Stimulated activated CD4-positive, alpha-beta T cell treated with anti-CD3 and anti-CD28 coated beads, Interleukin-12 subunit alpha, Interleukin-12 subunit beta, amount 100 ng/mL, for 48 hours (primary cell): Measurements from ENCODE around the gene AUTS2.

ENCODE experiments used
- DNase-seq, 3 donors: peaks; one replicate each; pipeline ENCODE4 v3.0.0-alpha.2; 2020; ENCODE audit warnings: low read depth in 2 of 3, low spot score in 1 of 3

The AUTS2 gene

DNA sequence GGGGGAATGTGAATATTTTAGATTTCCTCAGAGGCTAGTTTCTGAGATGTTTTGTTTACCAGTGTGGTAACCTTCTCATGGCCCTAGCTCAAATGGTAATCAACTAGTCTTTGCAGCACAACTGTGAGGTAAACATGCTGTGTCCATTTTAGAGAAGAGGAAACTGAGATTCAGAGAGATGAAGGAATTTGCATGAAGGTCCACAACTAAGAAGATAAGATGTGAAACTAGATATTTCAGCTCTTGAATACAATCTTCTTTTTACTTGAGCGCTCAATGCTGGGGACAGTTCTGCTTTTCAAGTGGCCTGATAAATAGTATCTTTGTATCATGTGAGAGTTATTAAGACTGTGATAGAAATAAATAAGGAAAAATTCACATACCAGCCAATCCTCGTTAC lies 245.4 kb downstream of the AUTS2 start:
- no peak for DNase-seq

GRCh38 chr7:69844264-69844868 lies 246.1 kb downstream of the AUTS2 start:
- no peak for DNase-seq

DNA sequence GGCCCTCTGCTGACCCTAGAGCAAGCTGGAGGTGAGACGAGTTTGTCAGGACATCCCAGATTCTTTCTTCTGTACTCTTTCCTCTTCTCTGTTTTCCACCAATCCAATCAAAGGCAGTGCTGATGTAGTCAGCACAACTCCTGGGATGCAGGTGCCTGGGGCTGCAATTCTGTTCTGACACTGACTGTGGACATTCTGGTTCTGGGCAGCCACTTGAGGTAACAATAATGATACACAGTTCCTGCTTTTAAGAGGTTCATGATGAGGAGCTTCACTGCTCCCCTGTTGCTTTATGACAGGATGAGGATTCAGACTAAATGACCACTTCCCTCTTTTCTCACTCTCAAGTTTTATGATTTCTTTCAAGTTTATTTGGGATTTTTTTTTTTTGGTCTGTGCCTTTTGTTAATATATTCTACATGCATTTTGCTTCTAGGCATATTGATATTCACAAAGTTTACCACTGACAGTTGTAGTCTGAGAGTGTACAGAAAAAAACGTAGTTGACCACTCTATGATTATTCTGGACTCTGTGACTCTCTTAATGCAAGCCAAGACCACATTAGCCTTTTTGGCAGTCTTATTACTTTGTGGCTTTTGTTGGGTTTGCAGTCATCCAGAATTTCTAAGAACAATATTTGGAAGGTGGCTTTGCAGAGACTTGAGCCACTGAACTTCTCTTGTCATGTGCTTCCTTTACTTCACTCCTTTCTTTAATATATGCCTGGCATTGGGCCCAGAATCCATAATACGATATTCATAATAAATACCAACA lies 247.6 kb downstream of the AUTS2 start:
- no peak for DNase-seq

- no peak for DNase-seq
Observed at GRCh38 chr7:69847921-69848612, 249.8 kb downstream of the AUTS2 start.

- DNase-seq = no peak
Observed at GRCh38 chr7:69849268-69849667, 251.0 kb downstream of the AUTS2 start.

DNA sequence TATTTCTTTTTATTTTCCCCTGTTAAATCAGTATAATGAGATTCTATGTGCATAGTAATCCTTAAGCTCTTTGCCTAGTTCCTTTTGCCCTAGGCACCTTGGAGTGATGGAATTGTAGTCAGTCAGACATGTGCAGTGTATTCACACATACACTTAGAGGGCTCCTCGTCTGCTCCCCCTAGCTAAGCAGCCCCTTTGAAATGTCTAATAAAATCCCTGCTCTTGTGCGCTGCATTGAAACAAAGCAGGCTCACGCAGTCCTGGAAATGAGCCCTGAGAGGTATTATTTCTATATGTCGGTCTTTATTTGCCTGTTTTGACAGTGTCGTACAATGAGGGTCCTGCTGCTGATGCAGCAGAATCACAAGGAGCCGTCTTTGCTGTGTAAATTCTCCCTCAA lies 258.7 kb downstream of the AUTS2 start:
- no peak for DNase-seq

DNA sequence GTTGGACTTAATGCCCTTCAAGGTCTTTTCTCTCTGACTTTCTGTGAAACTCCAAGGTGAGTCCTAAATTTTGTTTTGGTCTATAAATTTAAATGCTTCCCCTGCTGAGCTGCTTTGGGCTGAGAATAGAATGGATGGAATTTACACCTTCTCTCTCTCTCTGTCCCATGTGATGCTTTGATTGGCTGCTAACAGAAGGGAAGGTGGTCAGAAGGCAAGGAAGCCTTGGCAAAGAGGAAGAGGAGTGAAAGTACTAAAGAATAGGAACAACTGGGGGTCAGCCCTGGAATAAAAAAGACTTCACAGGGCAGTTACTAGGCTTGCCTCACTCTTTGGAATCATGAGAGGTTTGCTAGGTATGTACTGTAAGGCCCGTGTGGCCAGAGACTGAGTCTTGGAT lies 260.2 kb downstream of the AUTS2 start:
- DNase-seq = no peak

DNA sequence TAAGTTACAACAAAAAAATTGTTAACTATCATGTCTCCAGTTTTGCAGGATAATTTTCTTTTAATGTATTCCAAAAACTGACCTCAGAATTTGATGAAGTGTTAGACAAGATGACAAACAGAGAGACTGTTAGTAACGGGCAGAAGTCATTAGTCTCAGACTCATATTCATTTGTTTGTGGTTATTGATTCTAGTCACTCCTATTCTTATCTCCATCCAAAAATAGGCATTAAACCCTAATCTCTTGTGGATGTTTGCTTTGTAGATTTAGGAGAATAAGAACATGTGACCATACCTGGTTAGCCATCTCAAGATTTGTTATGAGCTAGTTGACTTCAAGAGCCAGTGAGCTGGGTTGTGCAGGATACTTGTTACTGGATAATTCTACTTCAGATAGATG lies 261.1 kb downstream of the AUTS2 start:
- no peak for DNase-seq

DNA sequence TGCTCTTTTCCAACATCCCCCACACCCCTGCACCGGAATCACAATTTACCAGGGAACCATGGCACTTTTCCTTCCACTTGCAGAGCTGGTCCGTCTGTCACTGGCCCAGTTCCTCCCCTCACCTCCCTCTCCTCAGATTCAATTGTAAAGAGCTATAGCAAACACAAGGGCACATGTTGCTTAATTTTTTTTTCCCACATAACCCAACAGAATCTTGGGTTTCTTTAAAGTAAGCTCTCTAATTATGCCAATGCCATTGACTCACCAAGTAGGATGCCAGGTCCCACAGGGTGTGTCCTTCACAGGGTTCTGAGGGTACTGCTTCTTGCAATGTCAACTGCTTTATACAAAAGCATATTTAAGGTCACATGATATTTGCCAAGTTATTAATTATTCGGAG lies 262.2 kb downstream of the AUTS2 start:
- DNase-seq = no peak

- DNase-seq = no peak
Observed at GRCh38 chr7:69860941-69861622, 262.8 kb downstream of the AUTS2 start.

- no peak for DNase-seq
Observed at GRCh38 chr7:69862413-69863064, 264.3 kb downstream of the AUTS2 start.

- DNase-seq = no peak
Observed at GRCh38 chr7:69864274-69864673, 266.0 kb downstream of the AUTS2 start.

DNA sequence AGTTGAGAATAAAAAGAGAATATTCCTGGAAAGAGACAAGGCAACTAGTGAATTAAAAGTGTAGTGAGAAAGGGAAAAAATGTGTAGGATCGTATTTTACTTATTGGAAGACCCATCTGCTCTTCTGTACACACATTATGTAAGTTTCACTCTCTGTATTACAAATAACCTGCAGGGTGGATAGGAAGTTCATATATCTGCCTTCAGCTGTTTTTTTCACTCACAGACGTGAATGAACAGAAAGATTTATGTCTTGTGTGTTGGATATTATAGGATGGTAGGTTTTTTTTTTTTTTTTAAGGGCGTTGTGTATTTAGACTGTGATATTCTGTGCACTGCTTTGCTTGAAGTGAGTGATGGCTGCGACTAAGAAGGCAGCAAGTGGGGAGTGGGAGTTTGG lies 266.5 kb downstream of the AUTS2 start:
- no peak for DNase-seq

GRCh38 chr7:69868921-69869320 lies 270.6 kb downstream of the AUTS2 start:
- DNase-seq = no peak

DNA sequence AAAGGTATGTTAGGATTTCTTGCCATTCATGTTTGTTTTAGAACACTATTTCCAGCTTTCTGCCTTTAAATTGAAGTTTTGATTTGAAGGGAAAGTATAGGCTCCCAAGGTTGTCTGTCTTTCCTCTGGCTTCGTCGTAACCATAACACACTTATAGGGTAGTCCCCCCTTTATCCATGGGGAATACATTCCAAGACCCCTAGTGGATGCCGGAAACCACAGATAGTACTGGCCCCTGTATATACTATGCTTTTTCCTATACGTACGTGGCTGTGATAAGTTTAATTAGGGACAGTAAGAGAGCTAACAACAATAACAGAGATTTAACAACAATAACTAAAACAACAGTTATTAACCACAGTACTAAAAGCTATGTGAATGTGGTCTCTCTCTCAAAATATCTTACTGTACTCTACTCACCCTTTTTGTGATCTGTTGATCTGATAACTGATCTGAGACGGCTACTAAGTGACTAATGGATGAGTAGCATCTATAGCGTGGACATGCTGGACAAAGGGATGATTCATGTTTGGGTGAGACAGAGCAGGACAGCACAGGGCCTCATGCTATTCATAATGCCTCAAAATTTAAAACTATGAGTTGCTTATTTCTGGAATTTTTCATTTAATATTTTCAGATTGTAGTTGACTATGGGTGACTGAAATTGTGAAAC lies 273.1 kb downstream of the AUTS2 start:
- no peak for DNase-seq

- no peak for DNase-seq
Observed at GRCh38 chr7:69871886-69872569, 273.8 kb downstream of the AUTS2 start.

- DNase-seq = no peak
Observed at GRCh38 chr7:69873512-69873911, 275.2 kb downstream of the AUTS2 start.

- no peak for DNase-seq
Observed at GRCh38 chr7:69878015-69878414, 279.7 kb downstream of the AUTS2 start.

DNA sequence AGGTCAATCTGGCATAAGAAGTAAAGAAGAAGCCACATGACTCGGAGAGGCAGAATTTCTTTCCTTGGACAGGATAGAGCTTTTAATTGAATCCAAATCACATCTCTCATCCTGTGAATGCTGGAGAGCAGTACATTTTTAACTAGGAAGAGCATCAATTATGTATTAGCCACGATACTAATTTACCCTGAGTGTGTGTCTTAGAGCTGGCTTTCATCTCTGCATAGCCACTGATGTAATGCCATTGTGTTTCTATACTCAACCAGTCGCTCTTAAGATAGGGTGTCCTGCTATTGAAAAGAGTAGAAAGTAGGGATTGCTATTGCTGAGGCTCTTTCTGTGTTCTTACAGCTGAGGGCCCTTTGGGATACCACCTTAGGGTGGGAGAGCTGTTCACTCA lies 280.3 kb downstream of the AUTS2 start:
- no peak for DNase-seq

DNA sequence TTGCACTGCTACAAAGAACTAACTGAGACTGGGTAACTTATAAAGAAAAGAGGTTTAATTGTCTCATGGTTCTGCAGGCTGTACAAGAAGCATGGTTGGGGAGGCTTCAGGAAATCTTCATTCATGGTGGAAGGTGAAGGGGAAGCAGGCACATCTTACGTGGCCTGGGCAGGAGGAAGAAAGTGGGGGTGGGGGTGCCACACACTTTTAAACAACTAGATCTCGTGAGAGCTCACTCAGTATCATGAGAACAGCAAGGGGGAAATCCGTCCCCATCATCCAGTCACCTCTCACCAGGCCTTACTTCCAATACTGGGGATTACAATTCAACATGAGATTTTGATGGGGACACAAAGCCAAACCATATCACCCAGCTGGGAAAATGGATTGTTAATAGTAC lies 281.7 kb downstream of the AUTS2 start:
- DNase-seq = no peak
